Neural progenitor cell (in vitro differentiated cells): Measurements from ENCODE around the gene TCFL5. TPM values are rescaled to one million over a fixed set of nuclear protein-coding genes. Genes with fewer than 3 reads are reported as not detected.
A peak's percentile ranks its signal among the peaks of the same experiment; 100 is the strongest.

ENCODE experiments used
- DNase-seq: peaks from one replicate; pipeline ENCODE4 v3.0.0-alpha.2; 2016; ENCODE audit warnings: low spot score
- H2AFZ ChIP-seq: fragments of 200-600 bp; sonication (generic); replicated peaks from 2 replicates; pipeline ENCODE4 v1.6.1; 2016; ENCODE audit warnings: antibody characterized with exemption
- H3F3A ChIP-seq: fragments of 200-600 bp; sonication (generic); 2 replicates; pipeline ENCODE4 v1.6.1; 2016; ENCODE audit warnings: antibody characterized with exemption, low read depth
- H3K27ac ChIP-seq: fragments of 200-600 bp; sonication (generic); 2 replicates; pipeline ENCODE4 v1.5.1; 2016; ENCODE audit warnings: mild to moderate bottlenecking
- H3K27me3 ChIP-seq: fragments of 200-600 bp; sonication (generic); 2 replicates; pipeline ENCODE4 v1.6.1; 2016; ENCODE audit warnings: mild to moderate bottlenecking, moderate library complexity
- H3K36me3 ChIP-seq: fragments of 200-600 bp; sonication (generic); 2 replicates; pipeline ENCODE4 v1.5.1; 2016
- H3K4me1 ChIP-seq: fragments of 200-600 bp; sonication (generic); 2 replicates; pipeline ENCODE4 v1.6.1; 2016; ENCODE audit warnings: mixed run types
- H3K4me2 ChIP-seq: fragments of 200-600 bp; sonication (generic); 2 replicates; pipeline ENCODE4 v1.6.1; 2016
- H3K4me3 ChIP-seq: fragments of 200-600 bp; sonication (generic); 2 replicates; pipeline ENCODE4 v1.5.1; 2016
- H3K79me2 ChIP-seq: fragments of 200-600 bp; sonication (generic); 2 replicates; pipeline ENCODE4 v1.6.1; 2016; ENCODE audit warnings: low read depth
- H3K9ac ChIP-seq: fragments of 200-600 bp; sonication (generic); 2 replicates; pipeline ENCODE4 v1.6.1; 2016
- H3K9me3 ChIP-seq: fragments of 200-600 bp; sonication (generic); 2 replicates; pipeline ENCODE4 v1.5.1; 2016; ENCODE audit warnings: low read depth
- H4K20me1 ChIP-seq: fragments of 200-600 bp; sonication (generic); 2 replicates; pipeline ENCODE4 v1.6.1; 2016; ENCODE audit warnings: low read depth
- H3K27ac Mint-ChIP-seq: 3 replicates; pipeline ENCODE4 v1.8.0; 2021; ENCODE audit warnings: mixed read lengths
- H3K27me3 Mint-ChIP-seq: 2 replicates; pipeline ENCODE4 v1.8.0; 2022; ENCODE audit warnings: low read depth, mild to moderate bottlenecking, inconsistent platforms, moderate library complexity, mixed read lengths; ENCODE audit not compliant: insufficient read depth
- H3K36me3 Mint-ChIP-seq: 3 replicates; pipeline ENCODE4 v1.8.0; 2021; ENCODE audit warnings: mixed read lengths
- H3K4me1 Mint-ChIP-seq: 3 replicates; pipeline ENCODE4 v1.8.0; 2021; ENCODE audit warnings: mixed read lengths
- H3K4me3 Mint-ChIP-seq: 3 replicates; pipeline ENCODE4 v1.8.0; 2021; ENCODE audit warnings: mild to moderate bottlenecking, moderate library complexity, mixed read lengths
- H3K9me3 Mint-ChIP-seq: 3 replicates; pipeline ENCODE4 v1.8.0; 2020; ENCODE audit warnings: mixed read lengths
- EZH2 ChIP-seq: fragments of 200-600 bp; sonication (generic); IDR thresholded peaks from 2 replicates; pipeline ENCODE4 v1.6.1; 2017; ENCODE audit warnings: antibody characterized with exemption, mild to moderate bottlenecking, moderate library complexity
- EZH2phosphoT487 ChIP-seq: fragments of 200-600 bp; sonication (generic); IDR thresholded peaks from 2 replicates; pipeline ENCODE4 v1.6.1; 2017; ENCODE audit warnings: antibody characterized with exemption
- total RNA-seq: library from RNA; depleted of rRNA; stranded (reverse); fragments of >200 nt; gene quantifications from 2 replicates; pipeline ENCODE4 v1.2.3, GENCODE V29; 2015; ENCODE audit warnings: low replicate concordance
- TF ChIP-seq, protein P1 (sequence below): fragments of 200-600 bp; sonication (generic); IDR thresholded peaks from 2 replicates; pipeline ENCODE4 v1.5.1; 2017; ENCODE audit warnings: antibody characterized with exemption, mild to moderate bottlenecking

The TCFL5 gene
- total RNA-seq, 1 donor from 2014 or later = 36.3 TPM

DNA sequence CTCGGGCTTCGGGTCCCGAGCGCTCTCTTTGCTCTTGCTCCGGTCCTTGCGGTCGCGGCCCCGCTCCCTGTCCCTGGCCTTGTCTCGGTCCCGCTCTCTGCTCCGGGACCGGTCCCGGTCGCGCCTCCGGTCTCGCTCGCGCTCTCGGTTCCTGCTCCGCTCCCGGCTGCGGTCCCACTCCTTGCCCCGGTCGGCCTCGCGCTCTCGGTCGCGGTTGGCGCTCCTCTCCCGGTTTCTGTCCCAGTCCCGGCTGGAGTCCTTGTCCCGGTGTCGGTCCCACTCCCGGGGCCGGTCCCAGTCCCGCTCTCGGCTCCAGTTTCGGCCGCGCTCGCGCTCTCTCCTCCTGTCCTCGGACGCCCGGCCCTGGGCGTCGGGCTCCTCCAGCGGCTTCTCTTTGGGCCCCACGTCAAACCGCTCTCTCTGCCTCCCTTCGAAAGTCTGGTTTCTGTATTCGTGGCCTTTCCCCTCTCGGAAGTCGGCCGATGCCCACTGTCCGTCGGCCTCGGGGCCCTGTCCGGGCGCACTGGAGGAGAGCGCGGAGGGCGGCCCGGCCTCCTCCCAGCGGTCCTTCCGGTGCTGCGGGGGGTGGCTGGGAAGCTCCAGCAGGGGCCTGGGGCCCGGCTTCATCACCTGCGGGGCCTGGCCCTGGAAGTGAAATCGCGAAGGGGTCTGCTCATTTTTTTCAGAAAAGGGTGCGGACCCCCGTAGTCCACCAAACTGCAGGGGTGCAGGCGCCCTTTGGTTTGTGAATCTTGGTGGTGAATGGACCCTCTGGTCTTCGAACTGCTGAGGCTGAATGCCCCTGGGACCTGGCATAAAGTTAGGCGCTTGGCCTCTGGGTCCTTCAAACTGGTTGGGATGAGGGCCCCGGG, 17.9 kb upstream of the TCFL5 start:
- H3K36me3 ChIP-seq = no peaks in the 10 kb centered on the region
- H3K79me2 ChIP-seq = no peaks in the 10 kb centered on the region
- Mint-ChIP-seq H3K36me3 (peaks cover 9% of the 10 kb centered on the region), H3K4me1 (peaks cover 16% of the 10 kb centered on the region), H3K4me3 (no peak overlapping the region), H3K9me3 (peaks cover 3% of the 10 kb centered on the region), H3K27me3 (peaks cover 11% of the 10 kb centered on the region), H3K27ac (no peak overlapping the region)
- no peak overlapping the region for H3K27ac ChIP-seq
- no peaks in the 10 kb centered on the region for H3K9me3 ChIP-seq
- no peak overlapping the region for H3K4me3 ChIP-seq
- H3K4me2 ChIP-seq = peak overlapping the region; percentile 13
- peaks cover 3% of the 10 kb centered on the region for H3K27me3 ChIP-seq
- H3F3A ChIP-seq = peaks cover 27% of the 10 kb centered on the region
- H4K20me1 ChIP-seq = no peaks in the 10 kb centered on the region
- H2AFZ ChIP-seq = no peak overlapping the region
- TF ChIP-seq EZH2 (no peak), EZH2phosphoT487 (no peak)
- TF ChIP-seq, protein P1, sequence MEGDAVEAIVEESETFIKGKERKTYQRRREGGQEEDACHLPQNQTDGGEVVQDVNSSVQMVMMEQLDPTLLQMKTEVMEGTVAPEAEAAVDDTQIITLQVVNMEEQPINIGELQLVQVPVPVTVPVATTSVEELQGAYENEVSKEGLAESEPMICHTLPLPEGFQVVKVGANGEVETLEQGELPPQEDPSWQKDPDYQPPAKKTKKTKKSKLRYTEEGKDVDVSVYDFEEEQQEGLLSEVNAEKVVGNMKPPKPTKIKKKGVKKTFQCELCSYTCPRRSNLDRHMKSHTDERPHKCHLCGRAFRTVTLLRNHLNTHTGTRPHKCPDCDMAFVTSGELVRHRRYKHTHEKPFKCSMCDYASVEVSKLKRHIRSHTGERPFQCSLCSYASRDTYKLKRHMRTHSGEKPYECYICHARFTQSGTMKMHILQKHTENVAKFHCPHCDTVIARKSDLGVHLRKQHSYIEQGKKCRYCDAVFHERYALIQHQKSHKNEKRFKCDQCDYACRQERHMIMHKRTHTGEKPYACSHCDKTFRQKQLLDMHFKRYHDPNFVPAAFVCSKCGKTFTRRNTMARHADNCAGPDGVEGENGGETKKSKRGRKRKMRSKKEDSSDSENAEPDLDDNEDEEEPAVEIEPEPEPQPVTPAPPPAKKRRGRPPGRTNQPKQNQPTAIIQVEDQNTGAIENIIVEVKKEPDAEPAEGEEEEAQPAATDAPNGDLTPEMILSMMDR = no peak
- no peak overlapping the region for H3K9ac ChIP-seq
- H3K4me1 ChIP-seq = peaks cover 14% of the 10 kb centered on the region
- no peak for DNase-seq

DNA sequence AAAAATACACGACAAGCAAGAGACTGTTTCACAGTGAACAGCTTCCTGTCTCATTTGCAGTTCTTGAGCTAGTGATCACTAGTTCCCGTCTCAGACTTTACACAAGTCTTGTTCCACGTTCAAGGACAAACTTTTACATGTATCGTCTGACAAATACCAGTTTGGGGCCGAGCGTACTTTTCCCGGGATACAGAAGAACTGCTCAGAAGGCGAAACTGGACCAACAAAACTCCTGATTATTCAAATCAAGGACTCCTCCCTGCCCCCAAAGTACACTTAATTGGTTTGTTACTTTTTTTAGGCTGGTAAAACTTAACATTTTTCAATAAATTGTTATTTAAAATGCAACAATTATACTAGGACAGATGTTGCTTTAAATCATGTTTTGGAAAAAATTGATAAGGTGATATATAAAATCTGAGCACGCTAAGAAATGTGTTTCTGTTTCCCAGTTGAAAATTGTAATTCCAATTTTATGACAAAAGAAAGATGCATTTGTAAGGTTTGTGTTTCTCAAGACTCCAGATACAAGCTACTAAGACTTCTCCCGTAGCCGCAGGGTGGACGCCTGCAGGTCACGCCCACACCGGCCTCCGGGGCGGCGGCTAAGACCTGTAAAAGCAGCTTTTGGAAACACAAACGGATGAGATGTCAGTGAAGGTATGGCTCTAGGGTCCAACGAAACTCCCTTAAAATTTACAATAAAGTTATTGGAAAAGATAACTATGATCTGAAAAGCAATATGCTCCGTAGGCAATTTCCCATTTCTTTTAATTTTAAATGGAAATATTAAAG, 16.8 kb upstream of the TCFL5 start:
- Histone ChIP-seq H3K27ac (no peak overlapping the region), H3F3A (peaks cover 36% of the 10 kb centered on the region), H3K27me3 (peaks cover 3% of the 10 kb centered on the region), H3K4me1 (peaks cover 14% of the 10 kb centered on the region), H3K9me3 (no peaks in the 10 kb centered on the region), H3K79me2 (no peaks in the 10 kb centered on the region), H3K9ac (no peak overlapping the region), H3K36me3 (no peaks in the 10 kb centered on the region), H2AFZ (no peak overlapping the region), H3K4me3 (no peak overlapping the region), H4K20me1 (no peaks in the 10 kb centered on the region), H3K4me2 (peak overlapping the region; percentile 13)
- H3K4me3 Mint-ChIP-seq = no peak overlapping the region
- H3K4me1 Mint-ChIP-seq = peaks cover 23% of the 10 kb centered on the region
- peaks cover 10% of the 10 kb centered on the region for H3K27me3 Mint-ChIP-seq
- H3K36me3 Mint-ChIP-seq = peaks cover 9% of the 10 kb centered on the region
- TF ChIP-seq, protein P1 = no peak
- TF ChIP-seq EZH2 = no peak
- TF ChIP-seq EZH2phosphoT487 = no peak
- peak; percentile 65 for DNase-seq
- H3K9me3 Mint-ChIP-seq = peaks cover 5% of the 10 kb centered on the region
- H3K27ac Mint-ChIP-seq = no peak overlapping the region

GRCh38 chr20:62876902-62877816, 15.5 kb upstream of the TCFL5 start:
- Histone ChIP-seq H3K27me3 (peaks cover 3% of the 10 kb centered on the region), H3K9ac (no peak overlapping the region), H3K27ac (no peak overlapping the region), H3K4me1 (peaks cover 14% of the 10 kb centered on the region), H3F3A (peaks cover 40% of the 10 kb centered on the region), H3K9me3 (no peaks in the 10 kb centered on the region), H3K36me3 (no peaks in the 10 kb centered on the region), H3K79me2 (no peaks in the 10 kb centered on the region), H4K20me1 (no peaks in the 10 kb centered on the region), H2AFZ (no peak overlapping the region), H3K4me2 (no peak overlapping the region), H3K4me3 (no peak overlapping the region)
- Mint-ChIP-seq H3K4me1 (peaks cover 26% of the 10 kb centered on the region), H3K36me3 (peaks cover 7% of the 10 kb centered on the region), H3K27ac (no peak overlapping the region), H3K4me3 (no peak overlapping the region), H3K27me3 (peaks cover 8% of the 10 kb centered on the region), H3K9me3 (peaks cover 5% of the 10 kb centered on the region)
- DNase-seq = no peak
- TF ChIP-seq EZH2 (no peak), EZH2phosphoT487 (no peak)
- TF ChIP-seq, protein P1 = no peak
